HepG2 (cell line): ENCODE results near the gene ARID3C. TPM values are rescaled to one million over a fixed set of nuclear protein-coding genes. Genes with fewer than 3 reads are reported as not detected.
A peak's percentile ranks its signal among the peaks of the same experiment; 100 is the strongest.

Source experiments
- FOSL2 ChIP-seq: sonication (generic); formaldehyde crosslinking; IDR thresholded peaks from 2 replicates; pipeline ENCODE4 v1.4.0; 2020; ENCODE audit warnings: missing genetic modification reagents
- FOXA1 ChIP-seq, 2 experiments: fragments of 450-650 bp in 1 of 2; sonication (generic) in 1 of 2; formaldehyde crosslinking in 1 of 2; IDR thresholded peaks; 2 replicates each; pipeline versions ENCODE4 v1.4.0 to v1.6.1; 2016 to 2020; ENCODE audit warnings: missing genetic modification reagents in 1 of 2
- FOXP4 ChIP-seq: sonication (generic); formaldehyde crosslinking; IDR thresholded peaks from 2 replicates; pipeline ENCODE4 v1.4.0; 2020; ENCODE audit warnings: missing genetic modification reagents
- GMEB1 ChIP-seq: sonication (generic); formaldehyde crosslinking; IDR thresholded peaks from 2 replicates; pipeline ENCODE4 v1.5.1; 2020; ENCODE audit warnings: missing genetic modification reagents, mild to moderate bottlenecking, borderline replicate concordance
- GMEB2 ChIP-seq: IDR thresholded peaks from 2 replicates; pipeline ENCODE4 v1.6.1; 2016; ENCODE audit warnings: missing biosample characterization, missing genetic modification reagents, low read depth
- JARID2 ChIP-seq: sonication (generic); formaldehyde crosslinking; IDR thresholded peaks from 2 replicates; pipeline ENCODE4 v1.8.1; 2023; ENCODE audit warnings: missing genetic modification reagents, inconsistent platforms; ENCODE audit not compliant: insufficient replicate concordance
- UBTF ChIP-seq: sonication (generic); formaldehyde crosslinking; IDR thresholded peaks from 2 replicates; pipeline ENCODE4 v1.4.0; 2020; ENCODE audit warnings: mild to moderate bottlenecking, missing genetic modification reagents
- ZFP62 ChIP-seq: sonication (generic); formaldehyde crosslinking; IDR thresholded peaks from 2 replicates; pipeline ENCODE4 v1.4.0; 2020; ENCODE audit warnings: missing genetic modification reagents
- ZNF281 ChIP-seq: sonication (generic); formaldehyde crosslinking; IDR thresholded peaks from 2 replicates; pipeline ENCODE4 v1.4.0; 2020; ENCODE audit warnings: missing genetic modification reagents, borderline replicate concordance
- ZNF333 ChIP-seq: sonication (generic); formaldehyde crosslinking; IDR thresholded peaks from 2 replicates; pipeline ENCODE4 v1.4.0; 2020; ENCODE audit warnings: mild to moderate bottlenecking, missing genetic modification reagents, borderline replicate concordance
- ZNF431 ChIP-seq: sonication (generic); formaldehyde crosslinking; IDR thresholded peaks from 2 replicates; pipeline ENCODE4 v1.9.0; 2022; ENCODE audit warnings: missing genetic modification reagents, low read depth, mild to moderate bottlenecking, borderline replicate concordance
- ZNF451 ChIP-seq: sonication (generic); formaldehyde crosslinking; IDR thresholded peaks from 2 replicates; pipeline ENCODE4 v1.5.0; 2020; ENCODE audit warnings: mild to moderate bottlenecking, missing genetic modification reagents
- ZNF549 ChIP-seq: sonication (generic); formaldehyde crosslinking; IDR thresholded peaks from 2 replicates; pipeline ENCODE4 v1.5.0; 2020; ENCODE audit warnings: missing genetic modification reagents
- ZNF564 ChIP-seq: sonication (generic); formaldehyde crosslinking; IDR thresholded peaks from 2 replicates; pipeline ENCODE4 v1.8.1; 2023; ENCODE audit warnings: mild to moderate bottlenecking, missing genetic modification reagents
- ZNF589 ChIP-seq: sonication (generic); formaldehyde crosslinking; conservative IDR thresholded peaks from 2 replicates; pipeline ENCODE4 v1.8.0; 2022; ENCODE audit warnings: mild to moderate bottlenecking, moderate library complexity, missing genetic modification reagents
- ZNF674 ChIP-seq: sonication (generic); formaldehyde crosslinking; IDR thresholded peaks from 2 replicates; pipeline ENCODE4 v1.5.0; 2020; ENCODE audit warnings: low read depth, mild to moderate bottlenecking, missing genetic modification reagents
- ZNF878 ChIP-seq: sonication (generic); formaldehyde crosslinking; IDR thresholded peaks from 2 replicates; pipeline ENCODE4 v1.8.1; 2023; ENCODE audit warnings: mild to moderate bottlenecking, missing genetic modification reagents, moderate library complexity
- polyA plus RNA-seq, 8 experiments: library from polyadenylated mRNA; depleted of rRNA in 3 of 8; stranded (reverse) in 7 of 8; unstranded in 1 of 8; fragments of >200 nt; fragmentation: Illumina TruSeq in 4 of 8; extraction: Trizol in 4 of 8; gene quantifications; 2 replicates each; pipeline versions ENCODE4 v1.2.1 to v1.2.3, GENCODE V29; 2011 to 2016; ENCODE audit warnings: low read depth in 4 of 8, missing spikeins in 1 of 8, mixed read lengths in 1 of 8; ENCODE audit not compliant: insufficient read depth in 1 of 8
- total RNA-seq, 5 experiments: library from RNA; depleted of rRNA; stranded (reverse); fragments of >200 nt; fragmentation: Illumina TruSeq; extraction: Trizol; gene quantifications; 2 replicates each; pipeline ENCODE4 v1.2.3, GENCODE V29; 2016; ENCODE audit warnings: low read depth in 1 of 5

The ARID3C gene
- total and polyA plus RNA-seq, 2 of the 13 experiments (the other 11 are each of a cell fraction or from before 2014, with no cell fraction given): not detected

GRCh38 chr9:34651876-34652601, 23.2 kb upstream of the ARID3C start, which contains the start of gene IL11RA (continued):
- TF ChIP-seq ZNF281 (CRISPR knock-in tag): 0 out of 2 replicates have a peak, but pooled peaks have one; percentile 23
- TF ChIP-seq ZNF549 (CRISPR knock-in tag): no peak
- no peak for TF ChIP-seq ZNF564 (CRISPR knock-in tag)
- no peak for TF ChIP-seq ZFP62
- TF ChIP-seq ZNF431: peak; percentile 80; the same call in 1 of the 2 replicates
- TF ChIP-seq ZNF674 (CRISPR knock-in tag): no peak
- no peak for TF ChIP-seq FOXA1 (IDR thresholded peaks at IDR 0.05)
- TF ChIP-seq FOXA1 (CRISPR knock-in tag; IDR thresholded peaks at IDR 0.05): 0 out of 2 replicates have a peak, but pooled peaks have one; percentile 5
- no peak for TF ChIP-seq JARID2
- TF ChIP-seq ZNF589 (CRISPR knock-in tag): 0 out of 2 replicates have a peak, but pooled peaks have one; percentile 84
- no peak for TF ChIP-seq GMEB2 (CRISPR knock-in tag)
- peak; percentile 44; the same call in 1 of the 2 replicates for TF ChIP-seq UBTF
- 0 out of 2 replicates have a peak, but pooled peaks have one; percentile 70 for TF ChIP-seq ZNF333 (CRISPR knock-in tag)
- peak; percentile 74; the same call in 1 of the 2 replicates for TF ChIP-seq FOXP4 (CRISPR knock-in tag)
- peak; percentile 59; the same call in 1 of the 2 replicates for TF ChIP-seq GMEB1 (CRISPR knock-in tag)
- peak; percentile 66 for TF ChIP-seq FOSL2 (CRISPR knock-in tag)
- no peak for TF ChIP-seq ZNF878 (CRISPR knock-in tag)
- peak; percentile 60; the same call in 1 of the 2 replicates for TF ChIP-seq ZNF451 (CRISPR knock-in tag)
